Activated CD4-positive, alpha-beta T cell treated with anti-CD3 and anti-CD28 coated beads, Interleukin-2, amount 10 ng/mL, durations not matched to agents 24 days and 14 days (primary cell): Measurements from ENCODE around the gene SIPA1L3. TPM values are rescaled to one million over a fixed set of nuclear protein-coding genes. Genes with fewer than 3 reads are reported as not detected.

Source experiments
- DNase-seq: peaks from one replicate; pipeline ENCODE4 v3.0.0; 2022
- H3K27ac Mint-ChIP-seq: one replicate; pipeline ENCODE4 v1.8.0; 2022; ENCODE audit warnings: mild to moderate bottlenecking, mixed read lengths
- H3K27me3 Mint-ChIP-seq: one replicate; pipeline ENCODE4 v1.8.0; 2022; ENCODE audit warnings: mixed read lengths
- H3K36me3 Mint-ChIP-seq: one replicate; pipeline ENCODE4 v1.8.0; 2022; ENCODE audit warnings: low read depth, mild to moderate bottlenecking, mixed read lengths
- H3K4me1 Mint-ChIP-seq: one replicate; pipeline ENCODE4 v1.8.0; 2021; ENCODE audit warnings: mixed read lengths
- H3K4me3 Mint-ChIP-seq: one replicate; pipeline ENCODE4 v1.8.0; 2022; ENCODE audit warnings: mild to moderate bottlenecking, moderate library complexity, mixed read lengths
- H3K9me3 Mint-ChIP-seq: one replicate; pipeline ENCODE4 v1.8.0; 2021; ENCODE audit warnings: mixed read lengths
- intact Hi-C: fragments of 100-400 bp; cut with micrococcal nuclease; formaldehyde crosslinking; loops from one replicate; pipeline ENCODE4 v1.15.1; 2023
- total RNA-seq: library from RNA; stranded (reverse); gene quantifications from 2 replicates; pipeline ENCODE4 v1.2.3, GENCODE V29; 2022

The SIPA1L3 gene
- total RNA-seq, 1 donor from 2014 or later, result 15.4 TPM

GRCh38 chr19:38250428-38250820, 343.4 kb downstream of the SIPA1L3 start:
- no peak for DNase-seq
- H3K27me3 Mint-ChIP-seq, result peaks cover 4% of the 10 kb centered on the region
- no peaks in the 10 kb centered on the region for H3K9me3 Mint-ChIP-seq
- H3K36me3 Mint-ChIP-seq, result peaks cover 3% of the 10 kb centered on the region
- H3K4me3 Mint-ChIP-seq, result no peak overlapping the region
- intact Hi-C loops, result no loop called here
- H3K4me1 Mint-ChIP-seq, result peaks cover 21% of the 10 kb centered on the region
- no peak overlapping the region for H3K27ac Mint-ChIP-seq

- peak overlapping the region; percentile 58 for H3K4me3 Mint-ChIP-seq
- peaks cover 6% of the 10 kb centered on the region for H3K36me3 Mint-ChIP-seq
- H3K9me3 Mint-ChIP-seq, result no peaks in the 10 kb centered on the region
- no peak overlapping the region for H3K27ac Mint-ChIP-seq
- H3K27me3 Mint-ChIP-seq, result peaks cover 7% of the 10 kb centered on the region
- intact Hi-C loops, result no loop called here
- H3K4me1 Mint-ChIP-seq, result peaks cover 24% of the 10 kb centered on the region
- DNase-seq, result no peak
Measured at GRCh38 chr19:38250821-38251563, 344.0 kb downstream of the SIPA1L3 start.

- H3K4me3 Mint-ChIP-seq, result peak overlapping the region; percentile 58
- H3K9me3 Mint-ChIP-seq, result no peaks in the 10 kb centered on the region
- peaks cover 7% of the 10 kb centered on the region for H3K27me3 Mint-ChIP-seq
- intact Hi-C loops, result no loop called here
- peaks cover 22% of the 10 kb centered on the region for H3K4me1 Mint-ChIP-seq
- H3K27ac Mint-ChIP-seq, result peak overlapping the region; percentile 77
- DNase-seq, result no peak
- H3K36me3 Mint-ChIP-seq, result peaks cover 6% of the 10 kb centered on the region
Measured at GRCh38 chr19:38251564-38252051, 344.6 kb downstream of the SIPA1L3 start.

- peaks cover 6% of the 10 kb centered on the region for H3K36me3 Mint-ChIP-seq
- no peaks in the 10 kb centered on the region for H3K9me3 Mint-ChIP-seq
- no peak for DNase-seq
- H3K4me1 Mint-ChIP-seq, result peaks cover 26% of the 10 kb centered on the region
- intact Hi-C loops, result no loop called here
- peak overlapping the region; percentile 58 for H3K4me3 Mint-ChIP-seq
- peaks cover 12% of the 10 kb centered on the region for H3K27me3 Mint-ChIP-seq
- peak overlapping the region; percentile 63 for H3K27ac Mint-ChIP-seq
Measured at GRCh38 chr19:38252385-38252784, 345.4 kb downstream of the SIPA1L3 start.

GRCh38 chr19:38252941-38253691, 346.1 kb downstream of the SIPA1L3 start:
- intact Hi-C loops, result no loop called here
- Mint-ChIP-seq H3K9me3 (no peaks in the 10 kb centered on the region), H3K27ac (peak overlapping the region; percentile 71), H3K36me3 (peaks cover 6% of the 10 kb centered on the region), H3K4me1 (peaks cover 26% of the 10 kb centered on the region), H3K4me3 (peak overlapping the region; percentile 58), H3K27me3 (peaks cover 12% of the 10 kb centered on the region)
- peak; percentile 78 for DNase-seq

- Mint-ChIP-seq H3K9me3 (no peaks in the 10 kb centered on the region), H3K27me3 (peaks cover 12% of the 10 kb centered on the region), H3K4me3 (peak overlapping the region; percentile 58), H3K4me1 (peaks cover 26% of the 10 kb centered on the region), H3K36me3 (peaks cover 6% of the 10 kb centered on the region), H3K27ac (peak overlapping the region; percentile 71)
- intact Hi-C loops, result no loop called here
- DNase-seq, result no peak
Measured at GRCh38 chr19:38253788-38254187, 346.8 kb downstream of the SIPA1L3 start.

- H3K27ac Mint-ChIP-seq, result peak overlapping the region; percentile 80
- intact Hi-C loops, result loop anchor here (1.0 kb wide), 1 partner anchor 9 kb away; the partner anchor contains the start of gene SPINT2
- no peaks in the 10 kb centered on the region for H3K9me3 Mint-ChIP-seq
- peaks cover 6% of the 10 kb centered on the region for H3K36me3 Mint-ChIP-seq
- H3K4me1 Mint-ChIP-seq, result peaks cover 28% of the 10 kb centered on the region
- DNase-seq, result peak; percentile 66
- peaks cover 12% of the 10 kb centered on the region for H3K27me3 Mint-ChIP-seq
- peak overlapping the region; percentile 89 for H3K4me3 Mint-ChIP-seq
Measured at GRCh38 chr19:38255383-38256014, 348.5 kb downstream of the SIPA1L3 start.

Other genes starting within 250 kb of the SIPA1L3 start
- gene ZNF607, start 187.4 kb upstream of the SIPA1L3 start, total RNA-seq, result 2.8 and 3.4 TPM in 2 replicates
- gene ZNF573, start 127.6 kb upstream of the SIPA1L3 start, total RNA-seq, result 6.5 and 6.8 TPM in 2 replicates
- gene WDR87, start 614 bp upstream of the SIPA1L3 start, total RNA-seq, result not detected in 2 replicates